ENCODE data around the gene TCP11.

- TF ChIP-seq POLR2A (IDR thresholded peaks at IDR 0.05) (no peak), CTCF (IDR thresholded peaks at IDR 0.05) (no peak)
Observed at GRCh38 chr6:35068644-35069043, 72.5 kb downstream of the TCP11 start.

All from Peyer's patch (tissue), 4 donors.